Measurements from ENCODE around the gene TSPO.

TSPO gene

GRCh38 chr22:43179146-43179910 lies 28.0 kb downstream of the TSPO start:
- no peak for DNase-seq (ENCODE audit: low read depth)

GRCh38 chr22:43179911-43180195 lies 28.5 kb downstream of the TSPO start:
- DNase-seq (ENCODE audit: low read depth) = no peak

GRCh38 chr22:43180670-43181069 lies 29.3 kb downstream of the TSPO start:
- no peak for DNase-seq (ENCODE audit: low read depth)

GRCh38 chr22:43181321-43182076 lies 30.1 kb downstream of the TSPO start:
- no peak for DNase-seq (ENCODE audit: low read depth)

GRCh38 chr22:43182118-43182517 lies 30.8 kb downstream of the TSPO start:
- no peak for DNase-seq (ENCODE audit: low read depth)

DNA sequence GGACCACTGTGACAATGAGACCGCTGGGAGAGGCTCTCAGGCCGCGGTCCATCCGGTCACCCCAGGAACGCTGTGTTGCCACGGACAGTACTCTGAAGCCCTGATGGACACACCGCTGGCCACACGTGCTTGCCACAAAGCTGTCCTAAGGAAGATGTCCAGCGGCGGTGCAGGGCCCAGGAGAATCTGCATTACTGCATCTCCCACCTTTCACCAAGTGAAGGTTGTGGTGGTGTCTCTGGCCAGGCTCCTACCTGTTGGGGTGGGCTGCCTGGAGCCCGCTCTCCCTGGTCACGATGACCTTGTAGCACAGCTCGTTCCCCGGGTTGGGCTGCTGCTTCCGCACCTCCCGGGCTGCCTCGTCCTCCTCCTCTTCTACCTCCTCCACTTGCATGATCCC lies 31.4 kb downstream of the TSPO start:
- no peak for DNase-seq (ENCODE audit: low read depth)

GRCh38 chr22:43183496-43184277 lies 32.3 kb downstream of the TSPO start:
- no peak for DNase-seq (ENCODE audit: low read depth)

GRCh38 chr22:43185860-43186261 lies 34.5 kb downstream of the TSPO start:
- DNase-seq (ENCODE audit: low read depth) = no peak

- DNase-seq (ENCODE audit: low read depth) = no peak
These were observed 35.2 kb downstream of the TSPO start, which contains the start of gene TTLL12 for GRCh38 chr22:43186272-43187170. TTLL12 (minus strand) TSS chr22:43187134; CDS start chr22:43187069, 65 bp downstream.

DNA sequence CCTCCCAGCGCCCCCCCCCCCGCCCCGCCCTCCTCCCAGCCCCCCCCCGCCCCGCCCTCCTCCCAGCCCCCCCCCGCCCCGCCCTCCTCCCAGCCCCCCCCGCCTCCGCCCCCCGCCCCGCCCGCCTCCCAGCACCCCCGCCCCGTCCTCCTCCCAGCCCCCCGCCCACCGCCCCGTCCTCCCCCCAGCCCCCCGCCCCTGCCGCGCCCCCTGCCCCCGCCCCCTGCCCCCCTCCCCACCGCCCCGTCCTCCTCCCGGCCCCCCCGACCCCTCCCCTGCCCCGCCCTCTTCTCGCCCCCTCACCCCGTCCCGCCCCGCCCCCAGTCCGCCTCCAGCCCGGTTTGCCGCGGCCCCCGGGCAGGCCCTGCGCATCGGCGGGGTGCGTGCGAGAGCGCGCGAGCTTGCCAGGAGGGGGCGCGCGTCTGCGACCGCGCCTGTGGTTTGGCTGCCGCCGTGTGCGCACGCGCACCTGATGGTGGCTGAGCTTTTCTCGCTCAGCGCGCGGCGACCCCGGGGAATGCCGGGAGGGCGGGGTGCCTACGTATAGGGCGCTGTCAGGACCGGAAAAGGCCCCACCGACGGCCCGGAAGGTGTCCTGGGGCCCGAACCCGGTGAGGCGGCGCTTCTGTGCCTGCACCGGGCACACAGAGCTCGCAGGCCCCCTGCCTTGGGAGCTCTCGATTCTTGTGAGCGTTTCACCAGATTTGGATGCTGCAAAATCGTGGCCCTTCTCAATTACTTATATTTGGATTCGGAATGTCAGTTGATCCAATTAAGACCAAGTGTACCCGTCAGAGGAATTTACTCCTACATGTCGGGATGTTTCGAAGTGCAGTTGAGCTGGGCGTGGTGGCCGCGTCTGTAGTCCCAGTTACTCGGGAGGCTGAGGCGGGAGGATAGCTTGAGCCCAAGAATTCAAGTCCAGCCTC lies 36.1 kb downstream of the TSPO start:
- peak; percentile 91 for DNase-seq (ENCODE audit: low read depth)

- DNase-seq (ENCODE audit: low read depth) = no peak
These were observed 37.6 kb downstream of the TSPO start for GRCh38 chr22:43188829-43189545.

- DNase-seq (ENCODE audit: low read depth) = no peak
These were observed 40.5 kb downstream of the TSPO start for GRCh38 chr22:43191831-43192230.

- DNase-seq (ENCODE audit: low read depth) = no peak
These were observed 46.0 kb downstream of the TSPO start for GRCh38 chr22:43197271-43197941.

GRCh38 chr22:43198126-43198525 lies 46.8 kb downstream of the TSPO start:
- no peak for DNase-seq (ENCODE audit: low read depth)

DNA sequence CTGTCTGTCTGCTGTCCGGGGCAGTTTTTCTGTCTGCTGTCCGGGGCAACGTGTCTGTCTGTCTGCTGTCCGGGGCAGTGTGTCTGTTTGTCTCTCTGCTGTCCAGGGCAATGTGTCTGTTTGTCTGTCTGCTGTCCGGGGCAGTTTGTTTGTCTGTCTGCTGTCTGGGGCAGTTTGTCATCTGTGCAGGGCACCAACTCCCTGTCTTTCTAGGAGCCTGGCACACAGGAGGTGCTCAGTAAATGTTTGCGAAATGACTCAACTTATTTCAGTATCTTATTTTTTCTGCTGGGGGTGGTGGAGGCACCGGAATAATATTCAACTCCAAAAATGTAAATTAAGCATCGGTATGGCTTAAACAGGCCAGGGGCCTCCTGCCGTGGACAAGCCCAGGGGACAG lies 47.6 kb downstream of the TSPO start:
- no peak for DNase-seq (ENCODE audit: low read depth)

GRCh38 chr22:43199541-43199940 lies 48.2 kb downstream of the TSPO start:
- no peak for DNase-seq (ENCODE audit: low read depth)

DNA sequence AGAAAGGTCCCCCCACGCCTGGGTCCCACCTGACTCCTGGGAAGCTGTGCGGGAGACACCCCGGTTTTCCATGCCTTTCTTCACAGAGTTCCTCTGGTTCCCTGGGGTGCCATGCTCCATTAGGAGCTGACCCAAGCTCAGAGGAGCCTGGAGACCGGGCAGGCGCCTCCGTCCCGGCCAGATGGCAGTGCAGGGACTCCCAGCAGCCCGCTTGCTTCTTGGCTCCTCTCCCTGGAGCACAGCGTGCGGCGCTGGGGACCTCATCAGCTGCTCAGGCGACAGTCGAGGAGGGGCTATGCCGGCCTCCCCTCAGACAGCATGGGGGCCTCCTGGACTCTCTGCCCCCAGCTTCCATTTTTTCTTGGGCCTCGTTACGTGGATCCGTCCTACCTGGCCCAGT lies 48.7 kb downstream of the TSPO start:
- DNase-seq (ENCODE audit: low read depth) = no peak

DNA sequence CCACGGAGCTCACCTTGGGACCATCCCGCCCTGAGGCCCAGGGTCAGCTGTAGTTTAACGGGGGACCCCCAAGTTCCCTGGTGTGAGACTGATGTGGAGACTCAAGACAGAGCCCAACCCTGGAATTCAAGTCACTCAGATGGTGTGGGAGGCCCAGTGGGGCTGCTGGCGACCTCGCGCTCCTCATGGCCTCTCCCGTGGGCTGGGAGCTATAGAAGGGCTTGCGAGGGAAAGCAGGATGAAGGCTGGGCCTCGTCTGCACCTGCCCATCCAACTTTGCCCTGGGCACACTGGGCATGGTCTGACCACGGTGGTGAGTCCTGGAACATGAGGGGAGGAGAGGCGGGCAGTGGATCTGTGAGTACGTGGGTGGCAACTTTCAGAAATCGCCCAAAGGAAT lies 49.2 kb downstream of the TSPO start:
- DNase-seq (ENCODE audit: low read depth) = no peak

- DNase-seq (ENCODE audit: low read depth) = no peak
These were observed 50.3 kb downstream of the TSPO start for GRCh38 chr22:43201486-43202219.

Data from stimulated activated CD8-positive, alpha-beta memory T cell treated with anti-CD3 and anti-CD28 coated beads, Interleukin-7, amount 100 ng/mL, for 24 hours (primary cell).